NCI-H1694 (cell line): ENCODE data around the gene RHBDF2.
"Not testable (repeated sequence)": the region's sequence is repeated elsewhere in the genome, so short reads cannot be mapped to it uniquely, and the experiment has no call there.

Experiments used
- DNase-seq: peaks from one replicate; lab custom pipeline; 2025; lab: John Stamatoyannopoulos, UW

The RHBDF2 gene

GRCh38 chr17:76524598-76525512, 23.6 kb upstream of the RHBDF2 start:
- no peak for DNase-seq

- DNase-seq, result peak; percentile 54
Observed at GRCh38 chr17:76523084-76524037, 22.1 kb upstream of the RHBDF2 start.

GRCh38 chr17:76521683-76522082, 20.5 kb upstream of the RHBDF2 start:
- not testable (repeated sequence) for DNase-seq

- DNase-seq, result no peak
Observed at GRCh38 chr17:76521262-76521661, 20.0 kb upstream of the RHBDF2 start.

- no peak for DNase-seq
Observed at GRCh38 chr17:76519048-76519966, 18.1 kb upstream of the RHBDF2 start.

GRCh38 chr17:76517638-76518038, 16.4 kb upstream of the RHBDF2 start:
- no peak for DNase-seq

GRCh38 chr17:76515274-76515949, 14.2 kb upstream of the RHBDF2 start:
- no peak for DNase-seq

- DNase-seq, result not testable (repeated sequence)
Observed at GRCh38 chr17:76514355-76514754, 13.1 kb upstream of the RHBDF2 start.

- no peak for DNase-seq
Observed at GRCh38 chr17:76513306-76513692, 12.1 kb upstream of the RHBDF2 start.

GRCh38 chr17:76512366-76513305, 11.4 kb upstream of the RHBDF2 start:
- no peak for DNase-seq

GRCh38 chr17:76511668-76512365, 10.6 kb upstream of the RHBDF2 start:
- DNase-seq, result no peak

GRCh38 chr17:76510831-76511244, 9.6 kb upstream of the RHBDF2 start:
- no peak for DNase-seq

- DNase-seq, result not testable (repeated sequence)
Observed at GRCh38 chr17:76508472-76509063, 7.3 kb upstream of the RHBDF2 start.

GRCh38 chr17:76506408-76507345, 5.5 kb upstream of the RHBDF2 start:
- peak; percentile 69 for DNase-seq

- DNase-seq, result no peak
Observed at GRCh38 chr17:76504117-76504516, 2.9 kb upstream of the RHBDF2 start.

- DNase-seq, result no peak
Observed at GRCh38 chr17:76502341-76503211, 1.4 kb upstream of the RHBDF2 start.
